ENCODE measurements around the gene UQCRC1.

UQCRC1 gene

GRCh38 chr3:48617559-48617958 lies 8.1 kb upstream of the UQCRC1 start:
- TF ChIP-seq CTCF (IDR thresholded peaks at IDR 0.05; ENCODE audit: borderline replicate concordance, control extremely low read depth, extremely low read depth, insufficient read depth, missing control alignments), result no peak
- DNase-seq (ENCODE audit: low spot score), result no peak
- in situ Hi-C loops (cut with MboI; ENCODE audit: low sequenced_read_pairs, unreplicated experiment), result no loop called here

GRCh38 chr3:48614044-48614443 lies 4.6 kb upstream of the UQCRC1 start:
- no peak for DNase-seq (ENCODE audit: low spot score)
- in situ Hi-C loops (cut with MboI; ENCODE audit: low sequenced_read_pairs, unreplicated experiment), result no loop called here
- no peak for TF ChIP-seq CTCF (IDR thresholded peaks at IDR 0.05; ENCODE audit: borderline replicate concordance, control extremely low read depth, extremely low read depth, insufficient read depth, missing control alignments)

- in situ Hi-C loops (cut with MboI; ENCODE audit: low sequenced_read_pairs, unreplicated experiment), result no loop called here
- DNase-seq (ENCODE audit: low spot score), result no peak
- TF ChIP-seq CTCF (IDR thresholded peaks at IDR 0.05; ENCODE audit: borderline replicate concordance, control extremely low read depth, extremely low read depth, insufficient read depth, missing control alignments), result no peak
Measured at GRCh38 chr3:48612309-48612708, 2.9 kb upstream of the UQCRC1 start.

GRCh38 chr3:48607519-48607918 lies 1.9 kb downstream of the UQCRC1 start:
- no peak for DNase-seq (ENCODE audit: low spot score)
- TF ChIP-seq CTCF (IDR thresholded peaks at IDR 0.05; ENCODE audit: borderline replicate concordance, control extremely low read depth, extremely low read depth, insufficient read depth, missing control alignments), result no peak
- in situ Hi-C loops (cut with MboI; ENCODE audit: low sequenced_read_pairs, unreplicated experiment), result no loop called here

- in situ Hi-C loops (cut with MboI; ENCODE audit: low sequenced_read_pairs, unreplicated experiment), result no loop called here
Measured at GRCh38 chr3:48601622-48601994, 7.8 kb downstream of the UQCRC1 start.

GRCh38 chr3:48600711-48601621 lies 8.5 kb downstream of the UQCRC1 start:
- TF ChIP-seq CTCF (IDR thresholded peaks at IDR 0.05; ENCODE audit: borderline replicate concordance, control extremely low read depth, extremely low read depth, insufficient read depth, missing control alignments), result no peak
- no peak for DNase-seq (ENCODE audit: low spot score)
- in situ Hi-C loops (cut with MboI; ENCODE audit: low sequenced_read_pairs, unreplicated experiment), result no loop called here

More at GRCh38 chr3:48601622-48601994, 7.8 kb downstream of the UQCRC1 start:
- TF ChIP-seq CTCF (IDR thresholded peaks at IDR 0.05; ENCODE audit: borderline replicate concordance, control extremely low read depth, extremely low read depth, insufficient read depth, missing control alignments), result no peak
- no peak for DNase-seq (ENCODE audit: low spot score)
